ENCODE measurements around the gene SMG5.

SMG5 gene

GRCh38 chr1:156246241-156246780 is 36.3 kb downstream of the SMG5 start:
- DNase-seq (ENCODE audit: low read depth): no peak

GRCh38 chr1:156245451-156246232 is 37.0 kb downstream of the SMG5 start:
- DNase-seq (ENCODE audit: low read depth): peak; percentile 44

More at GRCh38 chr1:156246241-156246780, 36.3 kb downstream of the SMG5 start:
- no peak overlapping the region for H3K4me3 ChIP-seq (ENCODE audit: low read length)
- no peak for TF ChIP-seq CTCF (IDR thresholded peaks at IDR 0.05; ENCODE audit: insufficient read depth, low read depth, low read length, missing control alignments)

GRCh38 chr1:156244712-156245111 is 37.9 kb downstream of the SMG5 start:
- no peak overlapping the region for H3K4me3 ChIP-seq (ENCODE audit: low read length)
- no peak for TF ChIP-seq CTCF (IDR thresholded peaks at IDR 0.05; ENCODE audit: insufficient read depth, low read depth, low read length, missing control alignments)
- DNase-seq (ENCODE audit: low read depth): no peak

More at GRCh38 chr1:156245451-156246232, 37.0 kb downstream of the SMG5 start:
- peak overlapping the region; percentile 3 for H3K4me3 ChIP-seq (ENCODE audit: low read length)
- TF ChIP-seq CTCF (IDR thresholded peaks at IDR 0.05; ENCODE audit: insufficient read depth, low read depth, low read length, missing control alignments): no peak

GRCh38 chr1:156244126-156244525 is 38.5 kb downstream of the SMG5 start:
- H3K4me3 ChIP-seq (ENCODE audit: low read length): no peak overlapping the region
- TF ChIP-seq CTCF (IDR thresholded peaks at IDR 0.05; ENCODE audit: insufficient read depth, low read depth, low read length, missing control alignments): no peak
- DNase-seq (ENCODE audit: low read depth): no peak

- no peak for DNase-seq (ENCODE audit: low read depth)
- no peak for TF ChIP-seq CTCF (IDR thresholded peaks at IDR 0.05; ENCODE audit: insufficient read depth, low read depth, low read length, missing control alignments)
- no peak overlapping the region for H3K4me3 ChIP-seq (ENCODE audit: low read length)
Observed at GRCh38 chr1:156242738-156243137, 39.9 kb downstream of the SMG5 start.

- DNase-seq (ENCODE audit: low read depth): no peak
- no peak within 1 kb of the TSS for H3K4me3 ChIP-seq (ENCODE audit: low read length)
- no peak for TF ChIP-seq CTCF (IDR thresholded peaks at IDR 0.05; ENCODE audit: insufficient read depth, low read depth, low read length, missing control alignments)
Observed at GRCh38 chr1:156241926-156242325, 40.7 kb downstream of the SMG5 start, which contains the start of gene BGLAP. TSS of gene BGLAP (plus strand) at chr1:156242184. CDS start at chr1:156242232, 48 bp downstream.
